Measurements from ENCODE around the gene FIGNL2. TPM values are rescaled to one million over a fixed set of nuclear protein-coding genes. Genes with fewer than 3 reads are reported as not detected.

Gene FIGNL2
- total RNA-seq, 1 donor from 2014 or later: 9.3 TPM

DNA sequence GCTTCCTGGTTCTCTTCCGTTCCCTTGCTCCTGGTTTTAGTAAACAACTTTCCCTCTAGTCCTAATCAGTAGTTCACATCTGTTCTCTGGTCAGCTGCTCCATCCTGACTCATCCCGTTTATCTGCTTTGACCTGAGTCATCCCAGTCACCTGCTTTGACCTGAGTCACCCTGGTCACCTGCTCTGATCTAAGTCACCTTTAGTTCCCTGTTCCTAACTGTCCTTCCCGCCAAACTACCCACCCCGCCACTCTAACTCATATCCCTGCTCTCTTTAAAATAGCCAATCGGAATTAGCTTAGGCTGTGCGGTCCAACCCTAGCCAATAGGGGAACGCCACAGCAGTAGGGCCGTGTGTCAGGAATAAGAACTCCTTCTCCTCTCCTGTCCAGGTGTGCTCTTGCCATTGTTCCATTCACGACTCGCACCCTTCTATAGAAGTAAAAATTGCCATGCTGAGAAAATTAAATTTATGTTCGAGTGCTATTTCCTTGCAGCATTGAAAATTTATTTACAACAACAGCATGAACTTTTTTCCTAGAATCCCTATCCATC, 36.2 kb upstream of the FIGNL2 start:
- H3K27me3 ChIP-seq: peaks cover 3% of the 10 kb centered on the region
- no peaks in the 10 kb centered on the region for H3K9me3 Mint-ChIP-seq
- H3K27ac ChIP-seq: no peak overlapping the region
- no peaks in the 10 kb centered on the region for H3F3A ChIP-seq (ENCODE audit: low read depth)
- H3K4me1 ChIP-seq: peaks cover 6% of the 10 kb centered on the region
- no peaks in the 10 kb centered on the region for H4K20me1 ChIP-seq (ENCODE audit: low read depth)
- peaks cover 21% of the 10 kb centered on the region for H3K27me3 Mint-ChIP-seq (ENCODE audit: insufficient read depth, low read depth)
- DNase-seq (ENCODE audit: low spot score): no peak
- H3K27ac Mint-ChIP-seq: no peak overlapping the region
- H3K9ac ChIP-seq: no peak overlapping the region
- no peaks in the 10 kb centered on the region for H3K79me2 ChIP-seq (ENCODE audit: low read depth)
- H3K4me3 Mint-ChIP-seq: no peak overlapping the region
- peaks cover 13% of the 10 kb centered on the region for H3K4me1 Mint-ChIP-seq
- TF ChIP-seq EZH2phosphoT487 (IDR thresholded peaks at IDR 0.05) (no peak), CTCF (IDR thresholded peaks at IDR 0.05) (no peak), EZH2 (IDR thresholded peaks at IDR 0.05) (no peak)
- H3K36me3 Mint-ChIP-seq: no peaks in the 10 kb centered on the region
- no peaks in the 10 kb centered on the region for H3K9me3 ChIP-seq (ENCODE audit: low read depth)
- no peaks in the 10 kb centered on the region for H3K36me3 ChIP-seq
- no peak overlapping the region for H2AFZ ChIP-seq (replicated peaks)
- H3K4me3 ChIP-seq: no peak overlapping the region
- no peak overlapping the region for H3K4me2 ChIP-seq

DNA sequence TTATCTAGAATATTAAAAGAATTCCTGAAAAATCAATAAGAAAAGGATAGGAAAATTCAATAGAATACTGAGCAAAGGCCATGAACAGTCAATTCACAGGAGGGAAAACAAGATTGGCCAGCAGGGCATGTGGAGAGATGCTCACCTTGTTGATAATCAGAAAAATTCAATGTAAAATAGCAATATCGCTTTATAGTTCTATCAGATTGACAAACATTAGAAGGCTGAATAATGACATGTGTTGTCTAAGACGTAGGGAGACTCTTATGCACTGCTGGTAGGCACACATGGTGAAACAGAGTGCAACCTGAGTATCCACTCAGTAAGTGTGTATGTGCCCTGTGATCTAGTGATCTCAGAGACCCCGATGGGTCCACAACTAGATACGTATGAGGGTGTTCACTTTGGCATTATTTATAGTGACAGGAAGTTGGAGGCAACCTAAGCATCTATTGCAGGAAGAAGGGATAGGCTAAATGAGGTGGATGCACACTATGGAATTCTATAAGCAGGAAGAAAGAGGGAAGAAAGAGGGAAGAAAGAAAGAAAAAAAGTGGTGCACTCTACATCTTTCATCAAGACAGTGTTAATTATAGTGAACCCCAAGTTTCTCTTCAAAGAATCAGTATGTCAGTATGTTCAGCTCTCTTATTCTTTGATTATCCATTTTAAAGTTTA, 35.6 kb upstream of the FIGNL2 start:
- Histone ChIP-seq H3K27me3 (peaks cover 3% of the 10 kb centered on the region), H3K79me2 (ENCODE audit: low read depth) (no peaks in the 10 kb centered on the region), H3F3A (ENCODE audit: low read depth) (no peaks in the 10 kb centered on the region), H4K20me1 (ENCODE audit: low read depth) (no peaks in the 10 kb centered on the region), H3K27ac (no peak overlapping the region), H3K4me3 (no peak overlapping the region), H3K9me3 (ENCODE audit: low read depth) (no peaks in the 10 kb centered on the region), H3K9ac (no peak overlapping the region), H3K36me3 (no peaks in the 10 kb centered on the region), H2AFZ (replicated peaks) (no peak overlapping the region), H3K4me2 (no peak overlapping the region), H3K4me1 (peaks cover 3% of the 10 kb centered on the region)
- H3K36me3 Mint-ChIP-seq: no peaks in the 10 kb centered on the region
- TF ChIP-seq EZH2phosphoT487 (IDR thresholded peaks at IDR 0.05) (no peak), EZH2 (IDR thresholded peaks at IDR 0.05) (no peak), CTCF (IDR thresholded peaks at IDR 0.05) (no peak)
- H3K27ac Mint-ChIP-seq: no peak overlapping the region
- no peaks in the 10 kb centered on the region for H3K9me3 Mint-ChIP-seq
- DNase-seq (ENCODE audit: low spot score): no peak
- peaks cover 10% of the 10 kb centered on the region for H3K4me1 Mint-ChIP-seq
- H3K27me3 Mint-ChIP-seq (ENCODE audit: insufficient read depth, low read depth): peaks cover 20% of the 10 kb centered on the region
- no peak overlapping the region for H3K4me3 Mint-ChIP-seq

DNA sequence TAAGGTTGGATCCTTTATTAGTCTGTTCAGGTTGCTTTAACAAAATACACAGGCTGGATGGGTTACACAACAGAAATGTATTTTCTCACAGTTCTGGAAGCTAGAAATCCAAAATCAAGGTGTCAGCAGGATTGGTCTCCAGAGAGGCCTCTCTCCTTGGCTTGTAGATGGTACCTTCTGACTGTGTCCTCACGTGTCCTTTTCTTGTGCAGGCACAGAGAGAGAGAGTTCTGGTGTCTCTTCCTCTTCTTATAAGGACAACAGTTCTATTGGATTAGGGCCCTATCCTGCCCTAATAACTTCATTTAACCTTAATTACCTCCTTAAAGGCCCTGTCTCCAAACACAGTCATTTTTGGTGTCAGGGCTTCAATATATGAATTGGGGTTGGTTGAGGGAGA, 34.8 kb upstream of the FIGNL2 start:
- TF ChIP-seq EZH2 (IDR thresholded peaks at IDR 0.05) (no peak), CTCF (IDR thresholded peaks at IDR 0.05) (no peak), EZH2phosphoT487 (IDR thresholded peaks at IDR 0.05) (no peak)
- Mint-ChIP-seq H3K9me3 (no peaks in the 10 kb centered on the region), H3K36me3 (no peaks in the 10 kb centered on the region), H3K4me3 (no peak overlapping the region), H3K27me3 (ENCODE audit: insufficient read depth, low read depth) (peaks cover 16% of the 10 kb centered on the region), H3K27ac (no peak overlapping the region), H3K4me1 (peaks cover 8% of the 10 kb centered on the region)
- no peaks in the 10 kb centered on the region for H3K79me2 ChIP-seq (ENCODE audit: low read depth)
- DNase-seq (ENCODE audit: low spot score): no peak
- peaks cover 2% of the 10 kb centered on the region for H3K27me3 ChIP-seq
- H3K27ac ChIP-seq: no peak overlapping the region
- no peaks in the 10 kb centered on the region for H4K20me1 ChIP-seq (ENCODE audit: low read depth)
- no peak overlapping the region for H3K4me3 ChIP-seq
- no peaks in the 10 kb centered on the region for H3K36me3 ChIP-seq
- no peaks in the 10 kb centered on the region for H3F3A ChIP-seq (ENCODE audit: low read depth)
- H2AFZ ChIP-seq (replicated peaks): no peak overlapping the region
- H3K4me1 ChIP-seq: peaks cover 3% of the 10 kb centered on the region
- no peak overlapping the region for H3K9ac ChIP-seq
- no peak overlapping the region for H3K4me2 ChIP-seq
- H3K9me3 ChIP-seq (ENCODE audit: low read depth): no peaks in the 10 kb centered on the region
